Ovary (tissue), 3 donors: Measurements from ENCODE around the gene GALK2.

Experiments
- CTCF ChIP-seq, 3 donors: fragments of 450-650 bp in 2 of 3; fragments of 200-600 bp in 1 of 3; IDR thresholded peaks; one replicate each; pipeline versions ENCODE4 v1.5.1 to v1.8.0; 2016 to 2022; ENCODE audit warnings: antibody characterized with exemption in 3 of 3, mild to moderate bottlenecking in 1 of 3
- EP300 ChIP-seq: sonication (generic); formaldehyde crosslinking; IDR thresholded peaks from one replicate; pipeline ENCODE4 v1.6.1; 2017; ENCODE audit warnings: antibody characterized with exemption
- POLR2A ChIP-seq: fragments of 450-650 bp; IDR thresholded peaks from one replicate; pipeline ENCODE4 v1.6.1; 2017; ENCODE audit warnings: antibody characterized with exemption, mild to moderate bottlenecking, moderate library complexity
- donor health status: DM: no; HTN: no; CAD: no.

GRCh38 chr15:49309889-49310288 is 139.8 kb downstream of the GALK2 start:
- no peak for TF ChIP-seq POLR2A
- no peak for TF ChIP-seq CTCF (IDR thresholded peaks at IDR 0.05)
- TF ChIP-seq EP300: no peak
